ENCODE data around the gene CDK1.

GRCh38 chr10:60729106-60729505 is 49.2 kb upstream of the CDK1 start:
- TF ChIP-seq CTCF (IDR thresholded peaks at IDR 0.05; ENCODE audit: insufficient read depth, low read length) (no peak), POLR2AphosphoS5 (IDR thresholded peaks at IDR 0.05; ENCODE audit: low read depth) (no peak)

Measured in HL-60 (cell line).